Endothelial cell (in vitro differentiated cells): ENCODE data around the gene STIM1. TPM values are rescaled to one million over a fixed set of nuclear protein-coding genes. Genes with fewer than 3 reads are reported as not detected.
"Not testable (repeated sequence)": the region's sequence is repeated elsewhere in the genome, so short reads cannot be mapped to it uniquely, and the experiment has no call there.

Source experiments
- DNase-seq: peaks from one replicate; pipeline ENCODE4 v3.0.0; 2021; ENCODE audit warnings: low spot score
- H3K27ac Mint-ChIP-seq: one replicate; pipeline ENCODE4 v1.8.0; 2021; ENCODE audit warnings: mixed read lengths, inconsistent platforms; ENCODE audit not compliant: unreplicated experiment
- H3K27me3 Mint-ChIP-seq: one replicate; pipeline ENCODE4 v1.8.0; 2021; ENCODE audit warnings: mild to moderate bottlenecking, moderate library complexity, mixed read lengths, inconsistent platforms; ENCODE audit not compliant: unreplicated experiment
- H3K36me3 Mint-ChIP-seq: one replicate; pipeline ENCODE4 v1.8.0; 2021; ENCODE audit warnings: mild to moderate bottlenecking, low read depth, mixed read lengths, inconsistent platforms; ENCODE audit not compliant: unreplicated experiment
- H3K4me1 Mint-ChIP-seq: one replicate; pipeline ENCODE4 v1.8.0; 2021; ENCODE audit warnings: mild to moderate bottlenecking, mixed read lengths, inconsistent platforms; ENCODE audit not compliant: unreplicated experiment
- H3K4me3 Mint-ChIP-seq: one replicate; pipeline ENCODE4 v1.8.0; 2021; ENCODE audit warnings: mild to moderate bottlenecking, mixed read lengths, inconsistent platforms; ENCODE audit not compliant: unreplicated experiment
- H3K9me3 Mint-ChIP-seq: one replicate; pipeline ENCODE4 v1.8.0; 2021; ENCODE audit warnings: mixed read lengths, inconsistent platforms; ENCODE audit not compliant: unreplicated experiment
- total RNA-seq: library from RNA; stranded (reverse); fragmentation: NEBNext Ultra II Directional; extraction: Animal tissue kit (Norgen Biotek cat#: 25700); gene quantifications from one replicate; pipeline ENCODE4 v1.2.1, GENCODE V29; 2021; ENCODE audit not compliant: unreplicated experiment
- TF ChIP-seq, protein P1 (sequence below): fragments of 200-600 bp; sonication (generic); IDR thresholded peaks from one replicate; pipeline ENCODE4 v1.5.0; 2021; ENCODE audit warnings: antibody characterized with exemption; ENCODE audit not compliant: unreplicated experiment

Gene STIM1
- total RNA-seq, 1 donor from 2014 or later: 35.9 TPM

DNA sequence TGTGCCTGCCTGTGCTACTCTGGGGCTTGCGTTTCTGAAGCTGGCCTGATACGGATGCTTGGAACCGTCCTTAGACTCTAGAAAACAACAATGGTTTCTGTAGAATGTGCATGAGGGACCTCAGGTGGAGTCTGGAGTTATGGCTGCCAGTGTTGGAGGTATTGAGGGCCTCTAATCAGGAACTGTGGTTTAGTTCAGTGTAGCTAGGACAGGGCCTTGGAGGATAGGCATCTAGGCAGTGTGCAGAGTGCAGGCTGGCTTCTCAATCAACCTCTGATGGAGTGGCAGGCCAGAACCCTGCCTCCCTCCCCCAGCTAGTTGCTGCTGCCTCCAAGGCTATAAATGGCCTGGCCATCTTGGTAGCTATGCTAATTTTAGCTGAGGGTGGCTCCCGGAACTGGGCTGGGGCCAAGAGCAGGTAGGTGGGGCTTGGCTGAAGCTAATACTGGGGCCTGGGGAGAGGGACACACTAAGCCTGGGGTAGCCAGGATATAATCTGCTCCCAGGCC lies 4.0 kb downstream of the STIM1 start:
- Mint-ChIP-seq H3K36me3 (peaks cover 4% of the 10 kb centered on the region), H3K4me1 (peaks cover 37% of the 10 kb centered on the region), H3K27me3 (peaks cover 5% of the 10 kb centered on the region), H3K4me3 (no peak overlapping the region), H3K27ac (no peak overlapping the region), H3K9me3 (no peaks in the 10 kb centered on the region)
- TF ChIP-seq, protein P1, sequence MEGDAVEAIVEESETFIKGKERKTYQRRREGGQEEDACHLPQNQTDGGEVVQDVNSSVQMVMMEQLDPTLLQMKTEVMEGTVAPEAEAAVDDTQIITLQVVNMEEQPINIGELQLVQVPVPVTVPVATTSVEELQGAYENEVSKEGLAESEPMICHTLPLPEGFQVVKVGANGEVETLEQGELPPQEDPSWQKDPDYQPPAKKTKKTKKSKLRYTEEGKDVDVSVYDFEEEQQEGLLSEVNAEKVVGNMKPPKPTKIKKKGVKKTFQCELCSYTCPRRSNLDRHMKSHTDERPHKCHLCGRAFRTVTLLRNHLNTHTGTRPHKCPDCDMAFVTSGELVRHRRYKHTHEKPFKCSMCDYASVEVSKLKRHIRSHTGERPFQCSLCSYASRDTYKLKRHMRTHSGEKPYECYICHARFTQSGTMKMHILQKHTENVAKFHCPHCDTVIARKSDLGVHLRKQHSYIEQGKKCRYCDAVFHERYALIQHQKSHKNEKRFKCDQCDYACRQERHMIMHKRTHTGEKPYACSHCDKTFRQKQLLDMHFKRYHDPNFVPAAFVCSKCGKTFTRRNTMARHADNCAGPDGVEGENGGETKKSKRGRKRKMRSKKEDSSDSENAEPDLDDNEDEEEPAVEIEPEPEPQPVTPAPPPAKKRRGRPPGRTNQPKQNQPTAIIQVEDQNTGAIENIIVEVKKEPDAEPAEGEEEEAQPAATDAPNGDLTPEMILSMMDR: no peak
- DNase-seq: no peak

DNA sequence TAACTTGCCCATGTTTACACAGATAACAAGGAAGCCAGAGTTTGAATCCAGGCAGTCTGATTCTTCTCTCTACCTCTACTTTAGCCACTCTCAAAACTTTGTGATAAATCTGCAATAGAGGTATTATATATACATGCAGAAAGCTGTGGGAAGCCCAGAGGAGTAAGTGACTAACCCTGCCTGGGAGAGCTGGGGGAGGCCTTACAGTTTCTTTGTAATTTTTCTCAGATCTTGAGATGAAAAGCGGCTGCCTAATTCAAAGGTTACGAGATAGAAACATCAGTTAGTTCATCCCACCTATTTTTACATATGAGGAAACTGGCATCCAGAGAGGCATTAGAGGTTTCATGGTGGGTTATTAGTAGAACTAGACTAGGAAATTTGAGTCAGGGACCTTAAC lies 4.9 kb downstream of the STIM1 start:
- TF ChIP-seq, protein P1: no peak
- H3K4me3 Mint-ChIP-seq: no peak overlapping the region
- peaks cover 4% of the 10 kb centered on the region for H3K27me3 Mint-ChIP-seq
- H3K27ac Mint-ChIP-seq: no peak overlapping the region
- peaks cover 35% of the 10 kb centered on the region for H3K4me1 Mint-ChIP-seq
- no peaks in the 10 kb centered on the region for H3K9me3 Mint-ChIP-seq
- DNase-seq: no peak
- peaks cover 4% of the 10 kb centered on the region for H3K36me3 Mint-ChIP-seq

DNA sequence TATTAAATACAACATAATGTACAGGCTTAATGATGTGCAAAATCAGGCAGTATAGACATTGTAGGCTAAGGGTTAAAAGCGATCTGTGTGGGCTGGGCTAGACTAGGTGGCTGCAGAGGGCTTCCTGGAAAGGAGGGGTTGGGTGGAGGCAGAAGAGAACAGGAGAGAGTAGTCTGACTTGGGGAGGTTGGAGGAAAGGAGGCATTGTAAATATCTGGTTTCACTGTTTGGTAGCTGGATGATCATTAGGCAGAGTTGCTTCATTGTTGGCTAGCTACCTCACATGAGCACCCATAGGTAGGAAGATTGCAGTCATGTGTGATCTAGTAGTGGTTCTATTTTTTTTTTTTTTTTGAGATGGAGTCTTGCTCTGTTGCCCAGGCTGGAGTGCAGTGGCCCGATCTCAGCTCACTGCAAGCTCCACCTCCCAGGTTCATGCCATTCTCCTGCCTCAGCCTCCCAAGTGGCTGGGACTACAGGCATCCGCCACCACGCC lies 5.5 kb downstream of the STIM1 start:
- Mint-ChIP-seq H3K27ac (peak overlapping the region; percentile 43), H3K4me1 (peaks cover 40% of the 10 kb centered on the region), H3K4me3 (peak overlapping the region; percentile 48)
- DNase-seq, H3K36me3 Mint-ChIP-seq, H3K9me3 Mint-ChIP-seq, H3K27me3 Mint-ChIP-seq: not testable (repeated sequence)

DNA sequence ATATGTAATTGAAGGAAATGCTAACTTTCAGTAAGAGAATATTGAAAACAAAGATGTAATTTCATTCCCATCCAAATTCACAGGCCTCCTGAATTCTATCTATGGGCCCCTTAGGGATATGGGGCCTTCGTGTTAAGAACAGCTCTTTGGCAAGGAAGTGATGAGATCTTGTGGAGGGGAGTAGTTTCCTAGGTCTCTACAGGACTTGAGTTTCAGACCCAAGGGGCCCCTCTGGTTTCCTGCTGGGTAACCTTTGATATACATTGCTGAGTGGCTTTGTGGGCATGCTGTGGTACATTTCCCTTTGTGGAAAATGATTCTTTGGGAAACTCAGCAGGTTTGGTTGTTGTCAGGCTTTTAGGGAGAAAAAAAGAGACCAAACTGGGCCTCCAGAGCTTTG lies 6.2 kb downstream of the STIM1 start:
- H3K4me1 Mint-ChIP-seq: peaks cover 36% of the 10 kb centered on the region

DNA sequence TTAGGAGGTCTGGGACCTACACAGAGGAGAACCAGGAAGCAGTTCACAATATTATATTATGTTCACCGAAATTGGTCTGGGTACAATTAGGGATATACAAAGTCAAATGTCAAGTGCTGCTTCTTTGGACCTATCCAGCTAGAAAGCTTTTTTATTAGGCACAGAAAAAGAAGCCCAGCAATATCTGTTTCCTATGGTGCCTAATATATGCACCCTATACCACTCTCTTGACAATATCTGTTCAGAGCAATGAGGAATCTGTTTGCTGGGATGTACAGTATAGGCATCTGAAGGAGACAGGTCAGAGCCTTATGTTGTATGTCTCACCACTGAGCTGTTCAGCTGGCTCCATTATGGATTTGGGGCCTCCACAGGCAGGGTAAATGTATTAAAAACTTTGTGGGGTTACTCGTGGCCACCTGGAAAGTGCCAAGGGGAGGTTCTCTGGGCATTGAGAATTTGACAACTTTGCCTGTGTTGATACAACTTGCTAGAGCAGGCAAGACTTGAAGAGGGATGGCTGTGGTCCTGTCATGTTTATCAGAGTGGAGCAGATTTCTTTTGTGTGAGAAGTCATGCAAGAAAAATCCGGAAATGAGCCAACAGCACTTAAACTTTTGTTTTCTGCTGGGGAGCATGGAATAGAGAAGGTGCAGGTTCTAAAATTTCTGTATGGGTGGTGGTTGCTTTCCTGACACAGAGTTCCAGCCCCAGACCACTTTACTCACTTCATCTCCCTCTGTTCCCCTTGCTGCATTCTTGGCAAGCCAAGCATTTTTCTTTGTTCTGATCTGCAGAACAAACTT lies 10.1 kb downstream of the STIM1 start:
- TF ChIP-seq, protein P1: no peak
- H3K9me3 Mint-ChIP-seq: no peaks in the 10 kb centered on the region
- DNase-seq: no peak
- no peak overlapping the region for H3K4me3 Mint-ChIP-seq
- H3K27ac Mint-ChIP-seq: peak overlapping the region; percentile 49
- peaks cover 4% of the 10 kb centered on the region for H3K27me3 Mint-ChIP-seq
- peaks cover 4% of the 10 kb centered on the region for H3K36me3 Mint-ChIP-seq
- H3K4me1 Mint-ChIP-seq: peaks cover 25% of the 10 kb centered on the region

More for the DNA sequence above, 6.2 kb downstream of the STIM1 start:
- Mint-ChIP-seq H3K27ac (peak overlapping the region; percentile 77), H3K4me3 (no peak overlapping the region), H3K27me3 (peaks cover 4% of the 10 kb centered on the region), H3K36me3 (peaks cover 4% of the 10 kb centered on the region), H3K9me3 (no peaks in the 10 kb centered on the region)
- DNase-seq: no peak
- TF ChIP-seq, protein P1: no peak
